GM18526 (cell line): ENCODE results near the gene MAN1B1.
A peak's percentile ranks its signal among the peaks of the same experiment; 100 is the strongest.

Experiments used
- POLR2A ChIP-seq: IDR thresholded peaks from 3 replicates; pipeline ENCODE4 v1.6.1; 2011; ENCODE audit not compliant: insufficient read length; ENCODE audit errors: extremely low read depth

The MAN1B1 gene

DNA sequence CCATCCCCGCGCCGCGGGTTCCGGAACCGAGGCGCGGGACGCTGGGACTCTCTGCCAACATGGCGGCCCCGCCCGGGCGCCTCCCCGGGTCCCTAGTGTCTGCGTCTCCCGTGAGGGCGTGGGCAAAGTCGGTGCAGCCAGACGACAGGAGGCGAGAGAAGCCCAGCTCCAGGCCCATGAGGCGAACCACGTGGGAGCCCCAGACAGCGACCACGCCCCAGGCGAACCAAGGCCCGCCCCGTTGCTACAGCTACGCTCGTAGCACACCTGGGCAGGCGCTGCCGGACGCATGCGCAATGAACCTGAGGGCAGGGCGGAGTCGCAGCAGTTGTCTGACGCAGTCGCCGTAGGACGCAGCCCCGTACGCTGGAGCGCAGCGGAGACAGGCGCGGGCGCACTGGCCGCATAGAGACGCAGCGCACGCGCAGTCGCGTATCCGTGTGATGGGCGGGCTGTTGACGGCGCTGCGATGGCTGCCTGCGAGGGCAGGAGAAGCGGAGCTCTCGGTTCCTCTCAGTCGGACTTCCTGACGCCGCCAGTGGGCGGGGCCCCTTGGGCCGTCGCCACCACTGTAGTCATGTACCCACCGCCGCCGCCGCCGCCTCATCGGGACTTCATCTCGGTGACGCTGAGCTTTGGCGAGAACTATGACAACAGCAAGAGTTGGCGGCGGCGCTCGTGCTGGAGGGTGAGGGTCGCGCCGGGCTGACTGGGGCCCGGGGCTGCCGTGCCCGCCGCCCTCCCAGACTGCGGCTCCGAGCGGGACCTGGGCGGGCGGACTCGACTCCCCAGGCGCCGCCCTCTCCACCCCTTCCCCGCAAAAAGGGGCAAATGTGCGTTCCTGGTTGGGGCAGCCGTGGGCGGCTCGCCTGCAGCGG is at the start of gene MAN1B1:
TSS of gene MAN1B1 (plus strand) at position 455 of the 878 bp plus-strand sequence. CDS start at position 470, 15 bp downstream.
- peak; percentile 61 for TF ChIP-seq POLR2A

DNA sequence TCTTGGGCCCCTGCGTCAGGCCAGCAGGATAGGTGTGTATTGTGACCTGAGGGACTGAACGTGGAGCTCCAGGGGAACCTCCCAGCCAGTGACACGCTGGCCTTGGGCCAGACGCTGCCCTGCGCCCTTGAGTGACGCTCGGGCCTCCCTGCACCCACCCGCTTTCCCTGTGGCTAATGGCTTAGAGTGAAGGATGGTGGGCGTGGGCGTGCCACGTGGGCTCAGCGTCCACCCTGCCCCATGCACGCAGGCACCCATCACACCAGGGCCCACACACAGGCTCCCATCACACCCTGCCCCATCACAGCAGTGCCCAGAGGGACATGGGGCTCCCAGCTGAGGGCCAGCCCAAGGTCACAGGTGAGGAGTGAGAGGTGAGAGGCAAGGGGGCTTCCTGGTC is 49.8 kb upstream of the MAN1B1 start:
- no peak for TF ChIP-seq POLR2A

DNA sequence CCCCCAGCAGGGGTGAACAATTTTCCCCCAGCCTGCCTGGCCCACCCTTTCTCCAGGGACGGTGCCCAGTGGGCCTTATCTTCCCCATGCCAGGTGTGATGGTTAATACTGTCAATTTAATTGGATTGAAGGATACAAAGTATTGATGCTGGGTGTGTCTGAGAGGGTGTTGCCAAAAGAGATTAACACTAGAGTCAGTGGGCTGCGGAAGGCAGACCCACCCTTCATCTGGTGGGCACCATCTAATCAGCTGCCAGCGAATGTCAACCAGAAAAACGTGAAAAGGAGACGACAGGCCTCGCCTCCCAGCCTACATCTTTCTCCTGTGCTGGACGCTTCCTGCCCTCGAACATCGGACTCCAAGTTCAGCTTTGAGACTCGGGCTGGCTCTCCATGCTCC is 49.3 kb upstream of the MAN1B1 start:
- TF ChIP-seq POLR2A: no peak

DNA sequence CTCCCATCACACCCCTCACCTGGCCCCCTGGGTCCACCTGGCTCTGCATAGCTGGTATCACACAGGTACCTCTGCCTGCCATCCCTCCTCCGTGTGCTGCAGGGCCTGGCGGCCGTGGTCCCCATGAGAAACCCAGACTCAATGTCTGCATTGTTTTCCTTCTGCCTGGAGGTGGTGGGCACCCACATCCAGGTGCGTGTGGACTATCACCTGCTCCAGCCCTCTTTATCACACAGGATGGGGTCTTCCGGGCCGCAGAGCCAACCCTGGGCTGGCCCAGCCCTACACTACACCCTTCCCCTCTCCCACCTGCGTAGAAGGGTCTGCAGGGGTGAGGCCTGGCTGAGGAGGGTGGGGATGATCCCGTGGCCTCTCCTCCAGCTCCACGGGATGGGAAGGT is 47.9 kb upstream of the MAN1B1 start:
- TF ChIP-seq POLR2A: no peak

DNA sequence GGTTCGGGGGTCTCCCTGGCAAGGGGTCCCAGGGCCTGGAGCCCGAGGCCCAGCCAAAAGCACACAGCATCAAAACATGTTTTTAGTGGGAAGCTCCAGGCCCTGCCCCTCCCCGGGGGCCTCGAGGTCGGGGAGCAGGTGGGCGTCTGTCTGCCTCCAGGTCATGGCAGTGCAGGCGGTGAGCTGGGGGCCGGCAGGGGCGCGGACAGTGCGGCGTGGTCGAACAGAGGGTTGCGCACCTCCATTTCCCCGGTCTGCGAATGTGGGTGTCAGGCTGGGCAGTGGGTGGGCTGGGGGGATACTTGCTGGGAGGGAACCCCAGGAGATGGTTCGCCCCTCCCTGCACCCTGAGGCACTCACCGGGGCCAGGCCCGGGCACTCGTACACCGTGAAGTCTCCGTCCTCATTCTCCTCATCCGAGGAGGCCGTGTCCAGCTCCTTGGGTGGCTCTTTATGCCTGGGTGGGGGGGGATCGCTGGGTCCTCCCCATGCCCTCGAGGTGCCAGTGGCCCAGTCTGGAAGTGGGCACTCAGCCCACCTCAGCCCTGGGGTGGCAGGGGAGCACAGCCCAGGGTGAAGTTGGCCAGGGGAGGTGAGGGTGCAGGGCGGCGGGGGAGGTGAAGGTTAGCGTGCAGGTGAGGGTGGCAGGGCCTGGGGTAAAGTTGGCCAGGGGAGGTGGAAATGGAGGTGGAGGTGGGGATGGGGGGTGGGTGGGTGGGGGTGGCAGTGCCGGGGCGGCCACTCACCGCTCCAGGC is 47.0 kb upstream of the MAN1B1 start:
- TF ChIP-seq POLR2A: no peak

DNA sequence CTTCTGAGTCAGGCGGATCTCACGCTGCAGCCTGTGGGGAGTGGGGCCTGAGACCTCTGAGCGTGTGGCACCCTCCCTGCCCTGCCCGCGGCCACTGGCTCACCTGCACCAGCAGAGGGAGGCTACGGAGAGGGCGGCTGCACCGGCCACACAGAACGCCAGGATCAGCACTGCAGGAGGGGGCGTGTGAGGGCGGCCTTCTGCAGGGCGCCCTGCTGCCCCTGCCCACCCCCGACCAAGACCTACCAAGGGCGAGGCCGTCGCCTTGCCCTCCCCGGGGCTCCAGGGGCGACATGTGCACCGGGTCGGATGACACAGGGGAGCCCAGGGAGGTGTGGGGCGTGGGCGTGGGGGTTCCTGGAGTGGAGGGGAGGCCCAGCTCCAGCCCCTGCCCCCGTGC is 46.2 kb upstream of the MAN1B1 start:
- no peak for TF ChIP-seq POLR2A

DNA sequence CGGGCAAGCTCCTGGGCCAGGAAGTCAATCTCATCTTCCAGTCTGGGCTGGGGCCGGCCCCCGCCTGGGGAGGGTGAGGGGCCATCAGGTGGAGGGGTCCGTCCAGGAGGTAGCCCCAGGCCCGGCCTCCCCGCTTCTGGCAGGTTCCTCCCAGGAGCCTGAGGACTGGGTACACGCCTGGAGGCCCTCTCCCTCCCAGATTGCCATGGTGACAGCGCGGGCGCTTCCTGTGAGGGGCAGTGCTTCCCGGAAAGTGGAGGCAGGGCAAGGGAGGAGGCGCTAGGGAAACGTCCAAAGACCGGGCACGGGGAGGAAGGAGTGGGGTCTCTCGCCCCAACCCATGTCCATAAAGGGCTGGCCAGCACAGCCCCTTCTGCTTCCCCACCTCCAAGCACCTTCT is 45.7 kb upstream of the MAN1B1 start:
- TF ChIP-seq POLR2A: no peak

DNA sequence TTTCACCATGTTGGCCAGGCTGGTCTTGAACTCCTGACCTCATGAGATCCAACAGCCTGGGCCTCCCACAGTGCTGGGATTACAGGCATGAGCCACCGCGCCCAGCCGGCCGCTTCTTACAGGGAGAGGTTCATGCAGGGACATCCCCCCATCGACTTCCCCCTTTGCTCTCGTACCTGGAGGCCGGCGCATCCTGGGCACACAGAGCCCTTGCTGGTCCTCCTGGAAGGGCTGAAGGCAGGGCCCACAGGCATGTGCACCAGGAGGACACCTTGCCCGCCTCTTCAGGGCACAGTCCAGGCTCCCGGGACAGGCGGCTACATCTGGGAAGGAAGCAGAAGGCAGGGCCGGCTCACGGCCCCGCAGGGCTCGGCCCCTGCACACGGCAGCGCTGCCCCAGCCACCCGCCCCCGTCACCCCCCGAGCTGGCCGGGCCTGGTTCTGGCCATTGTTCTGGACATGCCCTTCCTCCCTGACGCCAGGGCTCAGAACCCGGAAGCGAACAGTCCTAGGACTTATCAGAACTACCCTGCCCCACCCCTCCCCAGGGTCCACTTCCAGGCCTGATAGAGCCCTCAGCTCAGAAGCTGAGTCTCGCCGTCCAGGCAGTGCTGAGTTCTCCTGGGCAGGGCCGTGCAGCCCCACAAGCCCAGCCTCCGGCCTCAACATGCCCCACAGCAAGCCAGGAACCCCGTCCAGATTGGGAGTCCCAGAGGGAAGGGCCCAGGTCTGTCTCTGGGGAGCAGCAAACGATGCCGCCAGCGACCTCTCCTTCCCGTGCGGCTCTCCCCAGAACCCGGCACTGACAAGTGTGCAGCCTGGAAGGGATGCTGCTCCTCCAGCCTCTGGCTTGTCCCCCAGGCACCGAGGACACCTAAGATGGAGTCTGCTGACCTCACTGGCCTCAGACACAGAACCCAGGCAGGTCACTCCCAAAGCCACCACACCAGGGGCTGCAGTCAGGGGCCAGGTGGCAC is 43.7 kb upstream of the MAN1B1 start:
- no peak for TF ChIP-seq POLR2A

DNA sequence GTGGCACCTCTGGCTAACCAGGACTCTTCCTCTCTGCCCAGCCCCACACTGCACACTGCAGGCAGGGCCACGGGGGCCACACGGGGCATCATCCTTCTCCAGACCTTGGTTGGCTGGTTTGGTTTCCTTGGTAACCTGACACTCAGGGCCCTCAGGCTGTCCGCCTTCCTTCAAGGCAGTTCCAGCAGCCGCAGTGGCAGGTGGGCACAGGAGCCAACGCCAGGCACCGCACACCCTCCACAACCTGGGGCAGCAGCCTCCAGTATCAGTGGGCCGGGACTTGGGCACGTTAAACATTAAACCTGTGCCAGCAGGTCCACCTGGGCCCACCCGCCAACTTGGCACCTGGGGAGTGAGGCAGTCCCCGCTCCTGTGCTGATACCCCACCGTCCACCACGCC is 42.7 kb upstream of the MAN1B1 start:
- TF ChIP-seq POLR2A: no peak

DNA sequence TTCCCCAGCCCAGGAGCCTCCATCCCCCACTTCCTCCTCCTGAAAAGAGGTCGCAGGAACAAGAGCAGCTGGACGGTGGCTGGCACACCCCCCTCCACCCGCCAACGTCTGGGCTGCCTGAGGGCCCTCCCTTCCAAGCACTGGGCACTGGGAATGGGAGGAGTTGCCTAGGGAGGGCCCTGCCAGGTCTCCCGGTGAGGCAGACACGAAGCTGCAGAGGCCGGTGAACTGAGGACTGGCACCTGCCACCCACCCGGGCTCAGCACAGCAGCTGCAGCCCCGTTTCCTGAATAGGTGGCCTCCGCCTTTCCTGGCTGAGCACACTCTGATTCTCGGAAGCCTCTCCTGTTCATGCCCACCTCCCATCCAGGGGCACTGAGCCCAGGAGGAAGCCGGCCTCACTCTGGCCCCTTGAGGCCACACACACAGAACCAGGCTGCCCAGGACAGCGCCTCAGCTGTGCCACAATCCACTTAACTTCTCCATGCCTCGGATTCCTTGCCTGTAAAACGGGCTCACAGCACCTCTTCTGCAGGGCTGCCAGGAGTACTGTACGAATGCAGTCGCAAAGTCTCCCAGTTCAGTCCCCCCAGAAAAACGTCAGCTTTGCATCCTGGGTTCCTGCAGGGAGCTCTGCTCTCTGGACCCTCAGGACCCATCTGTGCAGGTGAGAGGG is 42.1 kb upstream of the MAN1B1 start:
- TF ChIP-seq POLR2A: no peak

DNA sequence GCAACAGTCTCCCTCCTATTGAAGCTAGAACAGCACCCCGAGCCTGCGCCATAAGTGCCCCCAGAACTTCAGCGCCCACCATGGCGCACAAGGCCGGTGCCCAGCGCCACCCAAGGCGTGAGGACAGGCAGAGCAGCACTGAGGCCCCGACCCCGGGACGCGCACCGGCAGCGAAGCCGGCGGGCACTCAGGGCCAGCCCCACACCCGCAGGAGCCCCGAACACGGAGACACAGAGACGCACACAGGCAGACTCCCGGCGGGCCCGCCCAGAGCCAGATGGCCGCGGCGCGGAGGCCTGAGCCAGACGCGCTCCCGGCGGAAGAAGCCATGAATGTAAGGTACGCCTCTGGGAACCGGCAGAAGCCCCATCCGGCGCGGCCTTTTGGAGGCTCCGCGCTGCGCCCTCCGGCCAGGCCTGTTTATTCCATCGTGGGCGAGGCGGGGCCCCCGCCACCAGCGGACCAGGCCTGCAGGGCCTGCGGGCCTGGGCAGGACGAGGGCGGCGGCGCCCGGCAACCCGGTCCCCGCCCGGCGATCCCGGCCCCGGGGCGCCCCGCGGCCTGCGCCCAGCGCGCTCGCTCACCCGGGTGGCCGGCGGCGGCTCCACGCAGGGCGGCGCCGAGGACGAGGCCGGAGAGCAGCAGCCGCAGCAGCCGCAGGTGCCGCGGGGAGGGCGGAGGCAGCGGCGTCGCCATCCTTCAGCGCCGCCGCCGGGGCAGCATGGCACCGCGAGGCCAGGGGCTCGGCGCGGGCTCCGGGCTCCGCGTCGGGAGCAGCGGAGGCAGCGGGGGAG is 41.3 kb upstream of the MAN1B1 start:
- no peak for TF ChIP-seq POLR2A

DNA sequence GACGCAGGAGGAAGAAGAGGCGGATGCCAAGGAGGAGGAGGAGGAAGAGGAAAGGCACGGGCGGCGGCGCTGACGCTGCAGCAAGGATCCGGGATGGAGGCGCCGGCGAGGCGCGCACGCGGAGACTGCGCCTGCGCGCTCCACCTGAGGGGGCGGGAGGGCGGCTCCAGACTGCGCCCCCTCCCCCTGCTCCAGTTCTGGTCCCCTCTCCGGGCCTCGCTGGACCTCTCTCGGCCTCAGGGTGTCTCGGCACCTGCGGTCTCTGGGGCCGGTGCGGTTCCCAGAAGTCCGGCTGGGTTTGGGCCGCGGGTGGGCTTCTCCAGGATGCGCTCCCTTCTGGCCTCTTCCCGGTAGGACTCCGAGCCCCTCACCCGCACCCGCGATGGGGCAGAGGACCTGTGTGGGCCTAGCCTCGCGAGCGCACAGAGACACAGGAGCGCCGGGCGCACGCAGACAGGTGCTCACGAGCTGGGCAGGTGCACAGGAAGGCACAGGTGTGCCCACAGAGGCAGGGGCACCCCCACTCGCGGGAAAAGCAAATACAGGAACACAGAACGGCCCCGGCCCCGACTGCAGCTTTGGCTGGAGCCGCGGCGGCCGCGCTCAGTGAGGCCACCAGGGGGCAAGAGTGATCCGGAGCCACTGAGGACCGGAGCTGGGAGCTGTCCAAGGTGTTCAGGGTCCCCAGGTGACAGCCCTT is 40.5 kb upstream of the MAN1B1 start, which contains the start of gene NPDC1:
TSS of gene NPDC1 (minus strand) at position 90 of the 700 bp plus-strand sequence. CDS start 188 bp downstream, outside the sequence.
- no peak for TF ChIP-seq POLR2A
